GM06990 (cell line): ENCODE data around the gene POC1B.

Experiments used
- DNase-seq: peaks from one replicate; pipeline ENCODE4 v3.0.0-alpha.2; 2011; ENCODE audit not compliant: insufficient read length; ENCODE audit errors: extremely low read depth
- H3K27me3 ChIP-seq: replicated peaks from 2 replicates; pipeline ENCODE4 v1.6.0; 2011; ENCODE audit warnings: low read length; ENCODE audit not compliant: control insufficient read depth, insufficient read depth
- H3K36me3 ChIP-seq: 2 replicates; pipeline ENCODE4 v1.5.1; 2011; ENCODE audit warnings: low read length; ENCODE audit not compliant: control insufficient read depth, insufficient read depth
- H3K4me3 ChIP-seq: replicated peaks from 2 replicates; pipeline ENCODE4 v1.5.1; 2011; ENCODE audit warnings: low read depth, mild to moderate bottlenecking, control low read depth, low read length
- CTCF ChIP-seq: IDR thresholded peaks from 2 replicates; pipeline ENCODE4 v1.5.1; 2011; ENCODE audit warnings: low read length, control low read depth, mild to moderate bottlenecking, inconsistent platforms; ENCODE audit not compliant: insufficient read depth, poor library complexity, severe bottlenecking

The POC1B gene

DNA sequence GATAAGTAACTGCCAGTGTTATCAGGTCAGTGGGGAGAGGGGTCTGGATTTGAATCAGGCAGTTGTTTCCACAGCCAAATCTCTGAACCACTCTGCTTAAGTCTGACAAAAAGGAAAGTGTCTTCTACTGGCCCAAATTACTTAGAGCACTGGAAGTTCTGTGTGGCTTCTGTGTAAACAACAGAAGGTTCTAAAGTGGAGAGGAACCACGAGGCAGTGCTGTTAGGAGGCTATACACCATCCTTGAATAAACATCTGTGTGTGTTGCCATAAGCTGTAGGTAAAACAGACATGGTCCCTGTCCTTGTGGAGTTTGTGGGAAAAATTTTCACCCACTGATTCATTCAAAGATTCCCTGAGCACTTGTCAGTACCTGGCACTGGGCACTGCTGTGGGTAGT, 51.2 kb downstream of the POC1B start:
- Histone ChIP-seq H3K4me3 (no peak overlapping the region), H3K27me3 (no peaks in the 10 kb centered on the region), H3K36me3 (no peaks in the 10 kb centered on the region)
- no peak for DNase-seq
- no peak for TF ChIP-seq CTCF

DNA sequence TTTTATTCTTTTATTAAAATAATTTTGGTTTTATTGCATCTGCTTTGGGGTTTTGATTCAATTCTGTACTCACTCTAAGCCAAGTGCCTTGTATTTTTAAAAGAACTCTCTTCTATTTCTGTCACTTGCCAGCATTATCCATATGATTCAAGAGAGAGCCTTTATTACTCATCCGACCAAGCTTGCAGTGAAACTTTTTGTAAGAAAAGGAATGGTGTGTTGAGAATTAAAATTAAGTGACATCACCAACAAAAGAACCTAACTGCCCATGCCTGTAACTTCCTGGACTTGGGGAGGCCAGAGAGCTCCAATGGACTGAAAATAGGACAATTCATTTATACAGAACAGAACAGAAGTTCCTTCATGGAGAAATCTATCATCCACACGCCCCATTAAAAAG, 53.3 kb downstream of the POC1B start:
- no peak for TF ChIP-seq CTCF
- Histone ChIP-seq H3K27me3 (no peaks in the 10 kb centered on the region), H3K36me3 (no peaks in the 10 kb centered on the region), H3K4me3 (no peak overlapping the region)
- DNase-seq = peak; percentile 32

DNA sequence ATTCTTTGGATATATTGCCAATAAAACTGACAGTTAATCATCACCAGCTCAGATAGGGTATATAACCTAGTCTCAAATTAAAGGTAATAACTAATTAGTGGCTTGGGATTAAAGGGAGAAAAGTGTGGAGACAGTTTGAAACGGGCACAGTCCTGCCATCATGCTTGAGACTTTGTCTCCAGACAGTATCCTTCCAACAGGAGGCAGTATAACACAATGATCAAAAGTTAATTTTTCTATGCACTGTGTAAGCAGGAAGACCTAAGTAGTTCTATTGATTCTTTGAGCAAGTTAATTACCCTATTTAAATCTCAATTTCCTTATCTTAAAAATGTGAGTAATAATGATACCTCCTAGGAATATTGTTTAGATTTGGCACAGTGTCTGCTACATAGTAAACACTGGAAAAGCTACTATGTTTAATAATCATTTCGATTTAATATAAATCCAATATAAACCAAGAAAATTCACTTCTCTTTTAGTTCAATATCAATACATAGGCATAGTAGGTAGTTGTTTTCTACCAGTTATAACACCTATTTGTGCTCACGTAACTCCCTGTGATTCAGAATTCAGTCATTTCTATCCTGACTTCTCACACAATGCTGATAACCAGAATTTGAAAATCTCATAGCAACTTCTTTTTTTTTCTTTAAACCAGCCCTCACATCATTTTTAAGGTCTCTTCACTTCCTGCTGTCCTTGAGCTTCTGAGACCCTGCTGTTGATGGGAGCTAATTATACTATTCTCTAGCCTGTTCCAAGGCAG, 54.9 kb downstream of the POC1B start:
- H3K4me3 ChIP-seq = no peak overlapping the region
- H3K27me3 ChIP-seq = no peaks in the 10 kb centered on the region
- H3K36me3 ChIP-seq = no peaks in the 10 kb centered on the region
- DNase-seq = no peak
- TF ChIP-seq CTCF = peak; percentile 67

- Histone ChIP-seq H3K4me3 (peak overlapping the region; percentile 5; the same call in 1 of the 2 replicates), H3K36me3 (no peaks in the 10 kb centered on the region), H3K27me3 (no peaks in the 10 kb centered on the region)
- TF ChIP-seq CTCF = no peak
- peak; percentile 28 for DNase-seq
These were observed 56.5 kb downstream of the POC1B start for GRCh38 chr12:89469361-89469760.

DNA sequence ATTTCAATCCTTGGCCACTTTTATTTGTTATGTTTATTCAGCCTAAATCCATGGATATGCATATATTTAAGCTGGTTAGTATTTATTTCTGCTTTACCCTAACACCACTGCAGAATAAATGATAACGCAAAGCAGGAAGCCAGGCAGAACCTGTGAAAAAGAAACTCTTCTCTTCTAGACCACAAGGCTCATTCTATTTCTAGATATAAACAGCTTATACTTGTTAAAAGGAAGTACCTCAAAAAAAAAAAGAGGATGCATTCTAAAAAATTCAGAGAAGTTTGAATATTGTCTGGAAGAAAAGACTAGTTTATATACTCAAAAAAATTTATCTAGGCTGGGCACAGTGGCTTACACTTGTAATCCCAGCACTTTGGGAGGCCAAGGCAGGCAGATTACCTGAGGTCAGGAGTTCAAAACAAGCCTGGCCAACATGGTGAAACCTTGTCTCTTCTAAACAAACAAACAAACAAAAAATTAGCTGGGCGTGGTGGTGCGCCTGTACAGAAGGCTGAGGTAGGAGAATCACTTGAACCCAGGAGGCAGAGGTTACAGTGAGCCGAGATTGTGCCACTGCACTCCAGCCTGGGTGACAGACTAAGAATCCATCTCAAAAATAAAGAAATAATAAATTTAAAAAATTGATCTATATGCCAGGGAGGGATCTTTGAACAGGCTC, 57.1 kb downstream of the POC1B start:
- Histone ChIP-seq H3K4me3 (peak overlapping the region; percentile 5), H3K27me3 (no peaks in the 10 kb centered on the region), H3K36me3 (no peaks in the 10 kb centered on the region)
- DNase-seq = no peak
- no peak for TF ChIP-seq CTCF

DNA sequence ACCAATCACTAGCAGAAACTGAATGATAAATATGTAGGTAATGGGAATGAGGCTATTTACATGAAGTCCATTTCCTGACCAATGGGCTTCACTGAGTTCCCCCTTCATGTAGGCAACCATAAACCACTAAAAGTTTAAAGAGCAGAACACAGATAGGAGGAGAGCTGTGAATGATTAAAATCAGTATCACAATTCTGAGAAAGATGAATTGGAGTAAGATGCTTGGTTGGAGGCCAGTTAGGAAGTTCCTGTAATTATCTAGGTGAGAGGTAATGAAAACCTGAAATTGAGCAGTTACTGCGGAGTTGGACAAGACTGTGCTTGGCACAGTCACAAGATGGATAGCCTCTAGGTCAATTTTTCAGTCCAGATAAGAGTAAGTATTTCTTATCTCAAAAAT, 57.8 kb downstream of the POC1B start:
- H3K4me3 ChIP-seq = no peak overlapping the region
- H3K27me3 ChIP-seq = no peaks in the 10 kb centered on the region
- no peak for TF ChIP-seq CTCF
- no peaks in the 10 kb centered on the region for H3K36me3 ChIP-seq
- no peak for DNase-seq
